ENCODE measurements around the gene MYH7B. TPM values are rescaled to one million over a fixed set of nuclear protein-coding genes. Genes with fewer than 3 reads are reported as not detected.

MYH7B gene
- total RNA-seq, 1 donor from 2014 or later: 0.30 TPM

DNA sequence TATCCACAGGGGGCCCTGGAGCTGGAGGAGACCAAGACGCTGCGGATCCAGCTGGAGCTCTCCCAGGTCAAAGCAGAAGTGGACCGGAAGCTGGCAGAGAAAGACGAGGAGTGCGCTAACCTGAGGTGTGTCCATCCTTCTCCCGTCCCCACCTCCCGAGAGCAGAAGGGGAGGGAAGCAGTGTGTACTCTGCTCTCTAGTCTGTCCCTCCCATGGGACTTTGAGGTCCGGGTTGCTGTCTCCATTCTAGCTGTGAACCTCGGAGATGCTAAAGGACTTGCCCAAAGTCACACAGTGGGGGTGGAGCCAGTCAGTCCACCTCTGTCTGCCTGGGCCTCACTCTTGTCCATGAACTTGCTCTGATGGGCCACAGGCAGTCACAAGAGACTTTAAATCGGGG, 44.1 kb downstream of the MYH7B start:
- no peaks in the 10 kb centered on the region for H3K27me3 Mint-ChIP-seq (ENCODE audit: low read depth)
- TF ChIP-seq, protein P1, sequence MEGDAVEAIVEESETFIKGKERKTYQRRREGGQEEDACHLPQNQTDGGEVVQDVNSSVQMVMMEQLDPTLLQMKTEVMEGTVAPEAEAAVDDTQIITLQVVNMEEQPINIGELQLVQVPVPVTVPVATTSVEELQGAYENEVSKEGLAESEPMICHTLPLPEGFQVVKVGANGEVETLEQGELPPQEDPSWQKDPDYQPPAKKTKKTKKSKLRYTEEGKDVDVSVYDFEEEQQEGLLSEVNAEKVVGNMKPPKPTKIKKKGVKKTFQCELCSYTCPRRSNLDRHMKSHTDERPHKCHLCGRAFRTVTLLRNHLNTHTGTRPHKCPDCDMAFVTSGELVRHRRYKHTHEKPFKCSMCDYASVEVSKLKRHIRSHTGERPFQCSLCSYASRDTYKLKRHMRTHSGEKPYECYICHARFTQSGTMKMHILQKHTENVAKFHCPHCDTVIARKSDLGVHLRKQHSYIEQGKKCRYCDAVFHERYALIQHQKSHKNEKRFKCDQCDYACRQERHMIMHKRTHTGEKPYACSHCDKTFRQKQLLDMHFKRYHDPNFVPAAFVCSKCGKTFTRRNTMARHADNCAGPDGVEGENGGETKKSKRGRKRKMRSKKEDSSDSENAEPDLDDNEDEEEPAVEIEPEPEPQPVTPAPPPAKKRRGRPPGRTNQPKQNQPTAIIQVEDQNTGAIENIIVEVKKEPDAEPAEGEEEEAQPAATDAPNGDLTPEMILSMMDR (IDR thresholded peaks at IDR 0.05): no peak
- peak overlapping the region; percentile 32 for H3K27ac Mint-ChIP-seq (ENCODE audit: unreplicated experiment)
- no peaks in the 10 kb centered on the region for H3K4me1 Mint-ChIP-seq (ENCODE audit: low read depth)
- H3K9me3 Mint-ChIP-seq (ENCODE audit: low read depth): no peaks in the 10 kb centered on the region
- H3K4me3 Mint-ChIP-seq (ENCODE audit: unreplicated experiment): no peak overlapping the region
- peaks cover 62% of the 10 kb centered on the region for H3K36me3 Mint-ChIP-seq (ENCODE audit: low read depth)
- DNase-seq (ENCODE audit: low spot score): no peak

GRCh38 chr20:35000311-35000921, 44.7 kb downstream of the MYH7B start:
- no peak overlapping the region for H3K27ac Mint-ChIP-seq (ENCODE audit: unreplicated experiment)
- DNase-seq (ENCODE audit: low spot score): no peak
- H3K27me3 Mint-ChIP-seq (ENCODE audit: low read depth): no peaks in the 10 kb centered on the region
- no peaks in the 10 kb centered on the region for H3K4me1 Mint-ChIP-seq (ENCODE audit: low read depth)
- no peak overlapping the region for H3K4me3 Mint-ChIP-seq (ENCODE audit: unreplicated experiment)
- peaks cover 62% of the 10 kb centered on the region for H3K36me3 Mint-ChIP-seq (ENCODE audit: low read depth)
- H3K9me3 Mint-ChIP-seq (ENCODE audit: low read depth): no peaks in the 10 kb centered on the region
- TF ChIP-seq, protein P1 (IDR thresholded peaks at IDR 0.05): no peak

GRCh38 chr20:35000922-35001595, 45.4 kb downstream of the MYH7B start:
- Mint-ChIP-seq H3K4me1 (ENCODE audit: low read depth) (no peaks in the 10 kb centered on the region), H3K36me3 (ENCODE audit: low read depth) (peaks cover 63% of the 10 kb centered on the region), H3K27me3 (ENCODE audit: low read depth) (no peaks in the 10 kb centered on the region), H3K27ac (ENCODE audit: unreplicated experiment) (no peak overlapping the region), H3K4me3 (ENCODE audit: unreplicated experiment) (no peak overlapping the region), H3K9me3 (ENCODE audit: low read depth) (no peaks in the 10 kb centered on the region)
- DNase-seq (ENCODE audit: low spot score): peak; percentile 94
- TF ChIP-seq, protein P1 (IDR thresholded peaks at IDR 0.05): no peak

DNA sequence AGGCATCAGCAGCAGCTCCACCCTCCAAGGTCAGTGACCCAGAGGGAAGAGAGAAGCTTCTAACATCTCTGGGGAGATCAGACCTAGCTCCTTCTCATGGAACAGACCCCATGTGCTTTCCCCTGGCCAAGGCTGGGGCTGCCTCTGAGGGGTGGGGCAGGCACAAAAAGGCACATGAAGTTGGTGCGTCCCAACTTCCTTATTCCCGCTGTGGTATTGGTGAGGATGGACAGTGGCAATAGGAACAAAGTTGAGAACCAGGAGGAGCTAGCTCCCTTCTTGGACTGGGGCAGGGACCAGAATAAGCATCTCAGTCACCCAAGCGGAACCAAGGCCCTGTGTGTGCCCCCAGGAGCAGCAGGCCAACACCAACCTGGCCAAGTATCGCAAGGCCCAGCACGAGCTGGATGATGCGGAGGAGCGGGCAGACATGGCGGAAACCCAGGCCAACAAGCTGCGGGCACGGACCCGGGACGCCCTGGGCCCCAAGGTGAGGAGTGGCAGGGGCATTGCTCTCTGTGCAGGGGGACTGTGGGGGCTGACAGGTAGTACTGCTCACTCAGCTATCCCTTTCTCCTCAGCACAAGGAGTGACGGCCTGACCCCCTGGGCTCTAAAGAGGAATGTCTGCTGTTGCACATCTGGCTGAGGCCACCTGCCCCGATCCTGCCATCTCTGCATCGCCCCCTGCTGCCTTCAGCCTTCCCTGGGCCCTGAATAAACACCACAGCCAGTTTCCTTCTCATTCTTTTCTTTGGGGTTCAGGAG, 46.1 kb downstream of the MYH7B start:
- no peaks in the 10 kb centered on the region for H3K27me3 Mint-ChIP-seq (ENCODE audit: low read depth)

More for the DNA sequence above, 46.1 kb downstream of the MYH7B start:
- Mint-ChIP-seq H3K36me3 (ENCODE audit: low read depth) (peaks cover 64% of the 10 kb centered on the region), H3K9me3 (ENCODE audit: low read depth) (no peaks in the 10 kb centered on the region), H3K4me3 (ENCODE audit: unreplicated experiment) (no peak overlapping the region), H3K27ac (ENCODE audit: unreplicated experiment) (no peak overlapping the region), H3K4me1 (ENCODE audit: low read depth) (no peaks in the 10 kb centered on the region)
- peak; percentile 92 for DNase-seq (ENCODE audit: low spot score)
- TF ChIP-seq, protein P1 (IDR thresholded peaks at IDR 0.05): peak; percentile 65

Data from chondrocyte (in vitro differentiated cells).